K562 (cell line): ENCODE data around the gene CABLES1. TPM values are rescaled to one million over a fixed set of nuclear protein-coding genes. Genes with fewer than 3 reads are reported as not detected.

ENCODE experiments used
- ATAC-seq: fragments of 200-7000 bp; cut with Tn5 transposase; 3 replicates; pipeline ENCODE4 v1.9.1; 2020; ENCODE audit warnings: moderate library complexity
- BruUV-seq: library from RNA; stranded (reverse); fragments of 400-500 nt; replicated peaks from 2 replicates; lab custom pipeline; 2021; lab: Mats Ljungman, UMichigan
- CTCF ChIA-PET: fragments of 300-600 bp; formaldehyde crosslinking; extraction: SDS; loops from one replicate; lab custom pipeline; 2021; ENCODE audit warnings: low intra/inter-chr PET ratio; lab: Yijun Ruan, JAX
- POLR2A ChIA-PET: fragments of 300-600, 350-650 bp; sonication (Branson Sonifier 250); formaldehyde crosslinking; extraction: SDS; loops from one replicate; lab custom pipeline; 2021; ENCODE audit warnings: antibody characterized with exemption, inconsistent platforms; lab: Yijun Ruan, JAX
- DNase-seq, 4 experiments: peaks; one replicate each; pipeline versions ENCODE4 v3.0.0 to v3.0.0-alpha.2; 2011 to 2018; ENCODE audit warnings: low spot score in 3 of 4, mixed read lengths in 3 of 4; ENCODE audit errors: extremely low read depth in 1 of 4
- FAIRE-seq: peaks from 2 replicates; lab custom pipeline; 2011; peaks lifted over from hg19 to GRCh38; lab: Jason Lieb, UNC
- H2AFZ ChIP-seq: 2 replicates; pipeline ENCODE4 v1.6.0; 2011; ENCODE audit warnings: low read depth, low read length, control low read depth, inconsistent platforms
- H3K27ac ChIP-seq: fragments of 200-600 bp; 3 replicates; pipeline ENCODE4 v1.8.0; 2011; ENCODE audit warnings: low read depth, mild to moderate bottlenecking, control low read depth, inconsistent platforms, low read length, moderate library complexity, mixed read lengths; ENCODE audit errors: extremely low read depth
- H3K27me3 ChIP-seq, 2 experiments: fragments of 300-600 bp in 1 of 2; 2 replicates in 1 of 2; 3 replicates in 1 of 2; pipeline versions ENCODE4 v1.6.0 to v1.8.0; 2011; ENCODE audit warnings: inconsistent platforms in 2 of 2, low read length in 2 of 2, mild to moderate bottlenecking in 1 of 2, mixed read lengths in 1 of 2, moderate library complexity in 1 of 2; ENCODE audit not compliant: control insufficient read depth in 2 of 2, insufficient read depth in 2 of 2
- H3K36me3 ChIP-seq: fragments of 300-600 bp; 3 replicates; pipeline ENCODE4 v1.8.0; 2011; ENCODE audit warnings: mild to moderate bottlenecking, low read length, inconsistent platforms; ENCODE audit not compliant: control insufficient read depth, insufficient read depth
- H3K4me1 ChIP-seq, 2 experiments: fragments of 200-600 bp in 1 of 2; replicated peaks in 1 of 2; 2 replicates in 1 of 2; 3 replicates in 1 of 2; pipeline versions ENCODE4 v1.5.1 to v1.8.0; 2011; ENCODE audit warnings: inconsistent platforms in 2 of 2, low read length in 2 of 2, mild to moderate bottlenecking in 1 of 2, mixed read lengths in 1 of 2, moderate library complexity in 1 of 2; ENCODE audit not compliant: control insufficient read depth in 2 of 2, insufficient read depth in 2 of 2
- H3K4me2 ChIP-seq: 2 replicates; pipeline ENCODE4 v1.6.1; 2011; ENCODE audit warnings: low read length, control low read depth, inconsistent platforms, mixed read lengths; ENCODE audit not compliant: insufficient read depth
- H3K4me3 ChIP-seq: fragments of 200-600 bp; sonication (generic), shearing (Covaris generic); 2 replicates; pipeline ENCODE4 v1.5.1; 2016; ENCODE audit warnings: control low read depth, inconsistent platforms
- H3K79me2 ChIP-seq: fragments of 200-600 bp; 3 replicates; pipeline ENCODE4 v1.8.0; 2011; ENCODE audit warnings: low read length, inconsistent platforms; ENCODE audit not compliant: control insufficient read depth, insufficient read depth
- H3K9ac ChIP-seq, 2 experiments: 2 replicates each; pipeline versions ENCODE4 v1.6.0 to v1.6.1; 2011; ENCODE audit warnings: low read depth in 2 of 2, low read length in 2 of 2, control low read depth in 1 of 2, inconsistent platforms in 1 of 2, mild to moderate bottlenecking in 1 of 2, mixed read lengths in 1 of 2; ENCODE audit not compliant: insufficient read depth in 1 of 2
- H3K9me1 ChIP-seq: one replicate; pipeline ENCODE4 v1.6.0; 2011; ENCODE audit warnings: inconsistent platforms, mild to moderate bottlenecking, low read length, moderate library complexity; ENCODE audit not compliant: control insufficient read depth, insufficient read depth
- H3K9me3 ChIP-seq: replicated peaks from 2 replicates; pipeline ENCODE4 v1.5.1; 2011; ENCODE audit warnings: low read depth, low read length, inconsistent platforms; ENCODE audit not compliant: control insufficient read depth, insufficient read depth
- H4K20me1 ChIP-seq: replicated peaks from 2 replicates; pipeline ENCODE4 v1.6.1; 2011; ENCODE audit warnings: low read length, inconsistent platforms, mixed read lengths; ENCODE audit not compliant: control insufficient read depth, insufficient read depth
- OTX1 ChIP-seq: fragments of 450-650 bp; formaldehyde crosslinking; IDR thresholded peaks from 2 replicates; pipeline ENCODE4 v1.4.0; 2022; ENCODE audit warnings: mild to moderate bottlenecking
- RNF2 ChIP-seq: sonication (generic); IDR thresholded peaks from 2 replicates; pipeline ENCODE4 v1.6.1; 2016
- ZNF324 ChIP-seq: fragments of 250-450 bp; sonication (Bioruptor Pico); IDR thresholded peaks from 2 replicates; pipeline ENCODE4 v1.4.0; 2020; ENCODE audit warnings: mild to moderate bottlenecking
- WGBS: fragments of 100-300 bp; shearing (Covaris generic); methylation state at CpG from one replicate; pipeline ENCODE4 v1.1.6; 2016; ENCODE audit warnings: low coverage, mixed read lengths; ENCODE audit not compliant: insufficient coverage; ENCODE audit errors: missing lambda C conversion rate; 5-methylcytosine and 5-hydroxymethylcytosine counted together
- in situ Hi-C: fragments of 300-500 bp; cut with MboI; formaldehyde crosslinking; loops from 4 replicates; pipeline ENCODE4 v1.15.0; 2018; ENCODE audit warnings: inconsistent platforms, mixed read lengths
- intact Hi-C: fragments of 100-400 bp; cut with micrococcal nuclease; formaldehyde crosslinking; loops from 2 replicates; pipeline ENCODE4 v1.14.2; 2022
- polyA plus RNA-seq, 8 experiments: library from polyadenylated mRNA; depleted of rRNA in 4 of 8; stranded (reverse) in 5 of 8; unstranded in 3 of 8; fragments of >200 nt; fragmentation: Nextera tagmentation in 2 of 8; fragmentation: Illumina TruSeq in 1 of 8; extraction: Ambion mirVana in 2 of 8; extraction: Trizol in 1 of 8; gene quantifications; 2 replicates each; pipeline versions ENCODE4 v1.2.1 to v1.2.3, GENCODE V29; 2011 to 2014; ENCODE audit warnings: inconsistent platforms in 1 of 8, missing spikeins in 1 of 8
- total RNA-seq, 7 experiments: library from RNA; depleted of rRNA in 6 of 7; stranded (reverse); fragments of >200 nt in 6 of 7; fragmentation: Illumina TruSeq in 2 of 7; extraction: Trizol in 2 of 7; gene quantifications; 2 replicates each; pipeline versions ENCODE4 v1.2.1 to v1.2.3, GENCODE V29; 2011 to 2021; ENCODE audit warnings: low replicate concordance in 1 of 7
- TF ChIP-seq, protein P1 (sequence below): conservative IDR thresholded peaks from 2 replicates; pipeline ENCODE4 v1.6.1; 2011; ENCODE audit warnings: low read depth, mild to moderate bottlenecking, low read length; ENCODE audit not compliant: control insufficient read depth
- TF ChIP-seq, protein P2 (sequence below), 2 experiments: fragments of 450-650 bp; IDR thresholded peaks; 2 replicates each; pipeline ENCODE4 v1.6.1; 2018; ENCODE audit warnings: mild to moderate bottlenecking in 2 of 2, low read depth in 1 of 2; ENCODE audit not compliant: partially characterized antibody in 2 of 2

CABLES1 gene
- total and polyA plus RNA-seq, 9 of the 15 experiments (the other 6 are each of a cell fraction or from before 2014, with no cell fraction given) = 0.04 to 0.10 (median 0.06) TPM; not detected in 3

DNA sequence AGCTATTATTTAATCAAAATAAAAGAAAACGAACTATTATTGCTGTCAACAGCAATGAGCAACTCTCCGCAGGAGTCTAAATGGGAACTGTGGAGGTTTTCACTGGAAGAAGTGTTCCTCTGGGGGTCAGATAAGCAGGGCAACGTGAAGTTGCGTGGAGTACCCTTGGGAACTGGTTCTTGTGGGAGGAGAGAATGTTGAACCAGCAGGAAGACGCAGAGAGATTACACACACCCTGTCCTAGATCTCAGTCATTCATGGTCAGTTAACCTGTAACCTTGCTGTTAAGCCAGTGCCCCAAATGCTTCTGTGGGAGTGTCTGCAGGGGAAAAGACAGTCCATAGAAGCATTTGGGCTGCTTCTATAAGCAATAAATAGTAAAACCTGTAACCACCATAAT is 20.4 kb upstream of the CABLES1 start:
- TF ChIP-seq RNF2 (no peak), OTX1 (no peak), ZNF324 (no peak)
- TF ChIP-seq, protein P1, sequence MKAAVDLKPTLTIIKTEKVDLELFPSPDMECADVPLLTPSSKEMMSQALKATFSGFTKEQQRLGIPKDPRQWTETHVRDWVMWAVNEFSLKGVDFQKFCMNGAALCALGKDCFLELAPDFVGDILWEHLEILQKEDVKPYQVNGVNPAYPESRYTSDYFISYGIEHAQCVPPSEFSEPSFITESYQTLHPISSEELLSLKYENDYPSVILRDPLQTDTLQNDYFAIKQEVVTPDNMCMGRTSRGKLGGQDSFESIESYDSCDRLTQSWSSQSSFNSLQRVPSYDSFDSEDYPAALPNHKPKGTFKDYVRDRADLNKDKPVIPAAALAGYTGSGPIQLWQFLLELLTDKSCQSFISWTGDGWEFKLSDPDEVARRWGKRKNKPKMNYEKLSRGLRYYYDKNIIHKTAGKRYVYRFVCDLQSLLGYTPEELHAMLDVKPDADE = no peak
- TF ChIP-seq, protein P2, sequence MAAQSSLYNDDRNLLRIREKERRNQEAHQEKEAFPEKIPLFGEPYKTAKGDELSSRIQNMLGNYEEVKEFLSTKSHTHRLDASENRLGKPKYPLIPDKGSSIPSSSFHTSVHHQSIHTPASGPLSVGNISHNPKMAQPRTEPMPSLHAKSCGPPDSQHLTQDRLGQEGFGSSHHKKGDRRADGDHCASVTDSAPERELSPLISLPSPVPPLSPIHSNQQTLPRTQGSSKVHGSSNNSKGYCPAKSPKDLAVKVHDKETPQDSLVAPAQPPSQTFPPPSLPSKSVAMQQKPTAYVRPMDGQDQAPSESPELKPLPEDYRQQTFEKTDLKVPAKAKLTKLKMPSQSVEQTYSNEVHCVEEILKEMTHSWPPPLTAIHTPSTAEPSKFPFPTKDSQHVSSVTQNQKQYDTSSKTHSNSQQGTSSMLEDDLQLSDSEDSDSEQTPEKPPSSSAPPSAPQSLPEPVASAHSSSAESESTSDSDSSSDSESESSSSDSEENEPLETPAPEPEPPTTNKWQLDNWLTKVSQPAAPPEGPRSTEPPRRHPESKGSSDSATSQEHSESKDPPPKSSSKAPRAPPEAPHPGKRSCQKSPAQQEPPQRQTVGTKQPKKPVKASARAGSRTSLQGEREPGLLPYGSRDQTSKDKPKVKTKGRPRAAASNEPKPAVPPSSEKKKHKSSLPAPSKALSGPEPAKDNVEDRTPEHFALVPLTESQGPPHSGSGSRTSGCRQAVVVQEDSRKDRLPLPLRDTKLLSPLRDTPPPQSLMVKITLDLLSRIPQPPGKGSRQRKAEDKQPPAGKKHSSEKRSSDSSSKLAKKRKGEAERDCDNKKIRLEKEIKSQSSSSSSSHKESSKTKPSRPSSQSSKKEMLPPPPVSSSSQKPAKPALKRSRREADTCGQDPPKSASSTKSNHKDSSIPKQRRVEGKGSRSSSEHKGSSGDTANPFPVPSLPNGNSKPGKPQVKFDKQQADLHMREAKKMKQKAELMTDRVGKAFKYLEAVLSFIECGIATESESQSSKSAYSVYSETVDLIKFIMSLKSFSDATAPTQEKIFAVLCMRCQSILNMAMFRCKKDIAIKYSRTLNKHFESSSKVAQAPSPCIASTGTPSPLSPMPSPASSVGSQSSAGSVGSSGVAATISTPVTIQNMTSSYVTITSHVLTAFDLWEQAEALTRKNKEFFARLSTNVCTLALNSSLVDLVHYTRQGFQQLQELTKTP (IDR thresholded peaks at IDR 0.05; ENCODE audit: low read depth in 1 of 2, partially characterized antibody in 2 of 2) = no peak
- Histone ChIP-seq H3K27me3 (peaks cover 42 to 58% of the 10 kb centered on the region in 2 experiments), H3K4me3 (no peak overlapping the region), H3K36me3 (no peaks in the 10 kb centered on the region), H3K27ac (no peak overlapping the region), H3K9me1 (no peaks in the 10 kb centered on the region), H3K9me3 (no peaks in the 10 kb centered on the region), H2AFZ (no peak overlapping the region), H4K20me1 (no peaks in the 10 kb centered on the region), H3K9ac (no peak overlapping the region), H3K79me2 (no peaks in the 10 kb centered on the region), H3K4me2 (no peak overlapping the region), H3K4me1 (no peaks in the 10 kb centered on the region)
- DNase-seq = no peak
- FAIRE-seq = no peak
- ATAC-seq = no peak
- POLR2A ChIA-PET = interaction anchor here (0.9 kb wide), 1 partner anchor 10 kb away, joined by 3 read pairs; no protein-coding TSS in a partner anchor
- intact Hi-C loops = no loop called here
- CTCF ChIA-PET = no interaction called here
- 2% methylated on average over 5 of the region's 5 CpGs for whole genome bisulfite sequencing
- BruUV-seq = no TSS peak
- in situ Hi-C loops = no loop called here
